GM12874 (cell line): Measurements from ENCODE around the gene PLPP1.

ENCODE experiments used
- TF ChIP-seq, protein P1 (sequence below): IDR thresholded peaks from 2 replicates; pipeline ENCODE4 v1.5.1; 2011; ENCODE audit warnings: low read depth, mild to moderate bottlenecking, control low read depth, low read length, moderate library complexity; ENCODE audit not compliant: insufficient read depth

PLPP1 gene

DNA sequence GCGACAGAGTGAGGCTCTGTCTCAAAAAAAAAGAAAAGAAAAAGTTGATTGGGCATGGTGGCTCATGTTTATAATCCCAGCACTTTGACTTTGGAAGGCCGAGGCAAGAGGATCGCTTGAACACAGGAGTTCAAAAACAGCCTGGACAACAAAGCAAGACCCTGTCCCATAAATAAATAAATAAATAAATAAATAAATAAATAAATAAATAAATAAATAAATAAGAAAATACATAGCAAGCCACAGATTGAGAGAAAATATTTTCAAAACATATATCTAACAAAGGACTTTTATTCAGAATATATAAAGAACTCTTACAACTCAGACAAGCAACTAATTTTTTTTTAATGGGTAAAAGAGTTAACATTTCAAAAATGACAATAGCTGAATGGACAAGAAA is 71.2 kb downstream of the PLPP1 start:
- TF ChIP-seq, protein P1, sequence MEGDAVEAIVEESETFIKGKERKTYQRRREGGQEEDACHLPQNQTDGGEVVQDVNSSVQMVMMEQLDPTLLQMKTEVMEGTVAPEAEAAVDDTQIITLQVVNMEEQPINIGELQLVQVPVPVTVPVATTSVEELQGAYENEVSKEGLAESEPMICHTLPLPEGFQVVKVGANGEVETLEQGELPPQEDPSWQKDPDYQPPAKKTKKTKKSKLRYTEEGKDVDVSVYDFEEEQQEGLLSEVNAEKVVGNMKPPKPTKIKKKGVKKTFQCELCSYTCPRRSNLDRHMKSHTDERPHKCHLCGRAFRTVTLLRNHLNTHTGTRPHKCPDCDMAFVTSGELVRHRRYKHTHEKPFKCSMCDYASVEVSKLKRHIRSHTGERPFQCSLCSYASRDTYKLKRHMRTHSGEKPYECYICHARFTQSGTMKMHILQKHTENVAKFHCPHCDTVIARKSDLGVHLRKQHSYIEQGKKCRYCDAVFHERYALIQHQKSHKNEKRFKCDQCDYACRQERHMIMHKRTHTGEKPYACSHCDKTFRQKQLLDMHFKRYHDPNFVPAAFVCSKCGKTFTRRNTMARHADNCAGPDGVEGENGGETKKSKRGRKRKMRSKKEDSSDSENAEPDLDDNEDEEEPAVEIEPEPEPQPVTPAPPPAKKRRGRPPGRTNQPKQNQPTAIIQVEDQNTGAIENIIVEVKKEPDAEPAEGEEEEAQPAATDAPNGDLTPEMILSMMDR, result no peak

DNA sequence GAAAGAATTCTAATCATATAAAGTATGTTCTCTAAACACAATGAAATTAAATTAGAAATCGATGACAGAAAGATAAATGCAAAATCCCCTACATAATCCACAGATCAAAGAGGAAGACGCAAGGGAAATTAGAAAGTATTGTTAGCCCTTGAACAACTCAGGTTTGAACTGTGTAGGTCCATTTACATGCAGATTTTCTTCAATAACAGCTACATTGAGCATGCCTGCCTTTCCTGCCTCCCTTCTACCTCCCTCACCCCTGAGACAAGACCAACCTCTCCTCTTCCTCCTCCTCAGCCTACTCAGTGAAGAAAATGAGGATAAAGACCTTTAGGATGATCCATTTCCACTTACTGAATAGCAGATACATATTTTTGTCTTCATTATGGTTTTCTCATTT is 75.2 kb downstream of the PLPP1 start:
- TF ChIP-seq, protein P1, result no peak

DNA sequence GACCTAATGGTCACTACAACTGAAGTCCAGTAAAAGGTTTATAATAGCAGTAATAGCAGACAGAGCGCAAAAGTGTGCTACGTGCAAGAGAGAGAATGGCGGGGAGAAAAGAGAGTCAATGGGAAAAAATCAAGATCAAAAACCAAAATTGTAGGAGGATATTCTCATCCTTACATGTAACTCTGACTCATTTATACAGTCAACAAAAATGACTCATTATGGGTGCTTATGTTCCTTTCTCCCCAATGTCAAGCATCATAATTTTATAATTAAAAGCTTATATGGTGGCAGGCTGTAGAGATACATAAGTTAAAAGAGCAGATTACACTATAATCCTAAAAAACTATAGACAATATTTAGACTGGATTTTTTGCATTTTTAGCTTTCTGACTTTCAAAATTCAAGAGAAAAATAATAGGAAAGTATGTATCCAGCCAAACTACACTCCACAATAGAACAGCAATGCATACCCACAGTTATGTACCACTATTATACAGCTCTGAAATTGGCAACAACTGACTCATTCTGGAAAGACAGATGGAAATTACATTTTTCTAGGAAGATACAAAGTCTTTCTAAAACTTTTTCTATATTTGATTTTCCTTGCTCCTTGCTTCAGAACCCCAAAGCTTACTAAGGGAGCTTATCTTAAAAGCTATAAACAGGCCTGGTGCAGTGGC is 78.4 kb downstream of the PLPP1 start:
- TF ChIP-seq, protein P1, result no peak

DNA sequence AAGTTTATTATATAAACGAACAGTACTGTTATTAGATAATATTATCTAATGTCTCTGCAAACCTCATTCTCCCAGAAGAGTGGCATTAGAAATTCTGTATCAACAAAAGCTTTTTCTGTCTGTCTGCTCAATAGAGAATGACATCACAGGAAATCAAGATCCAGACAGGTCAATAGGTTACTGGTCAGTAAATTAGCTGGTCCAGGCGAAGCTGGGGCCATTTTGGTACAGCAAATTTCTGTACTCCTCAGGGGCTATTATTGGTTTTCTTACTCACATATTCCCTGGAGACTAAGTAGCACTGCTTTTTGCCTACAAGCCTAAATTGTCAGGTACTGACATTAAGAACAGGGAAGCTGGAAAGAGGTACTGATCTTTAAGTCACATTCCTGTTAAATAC is 80.5 kb downstream of the PLPP1 start:
- TF ChIP-seq, protein P1, result no peak

DNA sequence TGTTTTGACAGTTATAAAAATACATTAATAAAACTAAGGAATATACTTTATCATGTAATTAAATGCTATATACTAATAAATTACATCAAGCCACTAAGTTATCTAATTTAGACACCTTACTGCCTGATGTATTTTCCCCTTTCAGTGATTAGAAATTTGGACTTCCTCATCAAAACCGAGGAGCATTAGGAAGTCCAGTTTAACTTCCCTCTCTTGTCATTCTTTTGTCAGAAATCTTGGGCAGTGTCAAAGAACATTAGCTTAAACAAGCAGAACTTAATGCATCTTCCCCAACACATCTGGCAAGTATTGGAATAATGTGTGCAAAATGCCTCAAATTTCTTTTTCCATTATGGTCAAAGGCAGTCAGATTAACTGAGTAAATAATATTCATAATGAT is 81.6 kb downstream of the PLPP1 start:
- TF ChIP-seq, protein P1, result no peak

DNA sequence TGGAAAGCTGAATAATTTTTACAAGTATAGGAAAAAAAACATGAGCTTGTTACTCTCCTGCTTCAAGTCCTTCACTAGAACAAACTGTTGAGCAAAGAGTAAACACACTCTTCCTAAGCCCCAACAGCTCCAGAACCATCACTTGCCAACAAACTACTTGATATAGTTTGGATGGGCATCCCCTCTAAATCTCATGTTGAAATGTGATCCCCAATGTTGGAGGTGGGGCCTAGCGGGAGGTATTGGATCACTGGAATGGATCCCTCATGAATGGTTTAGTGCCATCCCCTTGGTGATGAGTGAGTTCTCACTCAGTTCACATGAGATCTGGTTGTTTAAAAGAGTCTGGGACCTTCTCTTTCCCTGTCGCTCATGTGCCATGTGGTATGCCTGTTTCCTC is 82.8 kb downstream of the PLPP1 start:
- TF ChIP-seq, protein P1, result no peak

DNA sequence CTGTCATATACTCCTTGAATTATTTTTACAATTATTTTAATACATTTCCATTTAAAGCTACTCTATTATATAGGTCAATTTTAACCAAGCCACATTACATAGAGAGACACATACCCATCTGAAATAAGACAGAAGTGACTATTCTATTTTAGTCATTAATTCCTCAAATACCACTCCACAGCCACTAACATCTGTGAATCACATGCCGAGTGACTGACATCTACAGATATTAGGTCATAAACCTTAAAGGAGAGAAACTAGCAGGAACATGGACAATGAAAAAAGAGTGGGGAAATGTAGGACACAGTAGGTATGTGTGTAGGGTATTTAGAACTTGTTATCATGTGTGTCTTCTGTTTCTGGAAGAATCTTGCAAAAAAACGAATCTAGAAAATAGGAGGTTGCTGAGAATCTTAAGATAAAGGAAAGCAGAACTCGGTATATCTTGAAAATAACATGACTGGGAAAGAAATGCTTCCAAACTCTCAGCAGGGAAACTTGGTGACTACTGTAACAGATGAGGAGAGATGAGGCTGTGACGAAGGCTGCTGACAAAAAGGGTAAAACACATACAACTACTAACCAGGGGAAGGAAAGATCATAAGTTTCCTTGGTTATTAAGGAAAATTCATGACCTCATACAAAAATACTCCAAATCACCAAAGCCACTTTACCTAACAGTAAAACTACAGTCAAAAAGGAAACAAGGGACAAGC is 84.6 kb downstream of the PLPP1 start:
- TF ChIP-seq, protein P1, result no peak
